ENCODE measurements around the gene MYF6.

MYF6 gene

GRCh38 chr12:80716696-80717469, 9.4 kb downstream of the MYF6 start, which contains the start of gene MYF5:
MYF5 (plus strand) TSS chr12:80716912; CDS start chr12:80717064, 152 bp downstream.
- Histone ChIP-seq H3K27ac (ENCODE audit: low read length) (no peak within 1 kb of the TSS), H3K9me3 (ENCODE audit: control insufficient read depth, low read depth, low read length) (no peaks in the 10 kb centered on the region), H3K4me1 (ENCODE audit: control insufficient read depth, low read depth, low read length) (peaks cover 32% of the 10 kb centered on the region), H3K4me3 (ENCODE audit: low read length) (no peak within 1 kb of the TSS), H3K9ac (ENCODE audit: low read length) (no peak within 1 kb of the TSS), H3K27me3 (ENCODE audit: control insufficient read depth, insufficient read depth, low read length) (peaks cover 56% of the 10 kb centered on the region), H3K36me3 (ENCODE audit: control insufficient read depth, low read depth, low read length) (no peaks in the 10 kb centered on the region)

DNA sequence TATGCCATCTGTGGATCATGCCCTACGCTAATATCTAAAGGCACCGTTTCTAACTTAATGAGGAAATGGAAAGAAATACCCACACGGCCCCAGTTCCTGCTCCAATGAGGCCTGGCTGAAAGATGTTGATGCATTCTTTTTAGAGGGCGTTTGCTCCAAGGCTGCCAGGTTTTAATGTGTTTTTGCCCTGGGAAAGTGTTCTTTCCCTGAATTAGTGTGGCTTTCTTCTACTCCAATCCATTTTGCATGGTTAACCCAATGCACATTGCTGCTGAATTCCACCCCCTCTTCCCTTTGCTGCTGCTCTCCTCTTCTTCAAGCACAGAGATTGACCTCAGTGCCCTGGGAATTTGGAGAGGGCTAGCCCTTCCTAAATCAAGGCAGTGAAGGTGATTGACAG, 10.4 kb downstream of the MYF6 start:
- no peaks in the 10 kb centered on the region for H3K36me3 ChIP-seq (ENCODE audit: control insufficient read depth, low read depth, low read length)
- no peak overlapping the region for H3K9ac ChIP-seq (ENCODE audit: low read length)
- no peaks in the 10 kb centered on the region for H3K9me3 ChIP-seq (ENCODE audit: control insufficient read depth, low read depth, low read length)
- no peak overlapping the region for H3K27ac ChIP-seq (ENCODE audit: low read length)
- H3K4me3 ChIP-seq (ENCODE audit: low read length), result no peak overlapping the region
- peaks cover 28% of the 10 kb centered on the region for H3K4me1 ChIP-seq (ENCODE audit: control insufficient read depth, low read depth, low read length)
- peaks cover 46% of the 10 kb centered on the region for H3K27me3 ChIP-seq (ENCODE audit: control insufficient read depth, insufficient read depth, low read length)

GRCh38 chr12:80720516-80720915, 13.1 kb downstream of the MYF6 start:
- Histone ChIP-seq H3K4me3 (ENCODE audit: low read length) (no peak overlapping the region), H3K36me3 (ENCODE audit: control insufficient read depth, low read depth, low read length) (no peaks in the 10 kb centered on the region), H3K9ac (ENCODE audit: low read length) (no peak overlapping the region), H3K9me3 (ENCODE audit: control insufficient read depth, low read depth, low read length) (no peaks in the 10 kb centered on the region), H3K27ac (ENCODE audit: low read length) (no peak overlapping the region), H3K4me1 (ENCODE audit: control insufficient read depth, low read depth, low read length) (peaks cover 7% of the 10 kb centered on the region), H3K27me3 (ENCODE audit: control insufficient read depth, insufficient read depth, low read length) (peaks cover 20% of the 10 kb centered on the region)

- H3K4me1 ChIP-seq (ENCODE audit: control insufficient read depth, low read depth, low read length), result no peaks in the 10 kb centered on the region
- no peaks in the 10 kb centered on the region for H3K9me3 ChIP-seq (ENCODE audit: control insufficient read depth, low read depth, low read length)
- peaks cover 12% of the 10 kb centered on the region for H3K27me3 ChIP-seq (ENCODE audit: control insufficient read depth, insufficient read depth, low read length)
- no peak overlapping the region for H3K27ac ChIP-seq (ENCODE audit: low read length)
- no peak overlapping the region for H3K9ac ChIP-seq (ENCODE audit: low read length)
- no peak overlapping the region for H3K4me3 ChIP-seq (ENCODE audit: low read length)
- H3K36me3 ChIP-seq (ENCODE audit: control insufficient read depth, low read depth, low read length), result no peaks in the 10 kb centered on the region
Observed at GRCh38 chr12:80721326-80721725, 13.9 kb downstream of the MYF6 start.

DNA sequence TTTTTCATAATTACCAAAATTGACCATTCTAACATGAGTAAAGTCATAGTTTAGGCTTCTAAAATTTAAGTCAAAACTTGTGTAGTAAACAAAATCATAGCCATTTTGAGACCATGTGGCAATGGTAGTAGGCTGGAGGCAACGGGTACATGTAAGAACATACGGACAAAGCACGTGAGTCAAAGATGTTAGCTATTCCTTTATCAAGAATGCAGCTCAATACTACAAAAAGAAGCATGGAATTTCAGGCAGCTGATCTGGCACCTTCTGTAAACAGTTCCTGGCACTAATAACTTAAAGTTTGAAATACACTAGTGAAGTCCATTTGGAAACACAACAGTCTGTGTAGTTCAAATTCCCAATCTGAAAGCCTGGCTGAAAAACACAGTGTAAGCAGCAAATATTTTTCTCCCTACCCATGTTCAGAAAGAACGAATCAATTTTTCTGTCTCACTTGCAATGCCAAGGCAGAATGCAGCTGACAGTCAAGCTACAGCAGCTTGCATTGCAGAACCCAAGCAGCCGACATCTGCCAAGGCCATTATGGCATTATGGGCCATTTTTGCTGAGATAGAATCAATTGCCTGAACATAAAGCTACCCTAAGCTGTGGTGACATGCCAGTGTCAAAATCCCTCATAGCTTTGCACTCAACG, 38.5 kb downstream of the MYF6 start:
- Histone ChIP-seq H3K27me3 (ENCODE audit: control insufficient read depth, insufficient read depth, low read length) (no peaks in the 10 kb centered on the region), H3K9ac (ENCODE audit: low read length) (no peak overlapping the region), H3K27ac (ENCODE audit: low read length) (no peak overlapping the region), H3K36me3 (ENCODE audit: control insufficient read depth, low read depth, low read length) (no peaks in the 10 kb centered on the region), H3K4me1 (ENCODE audit: control insufficient read depth, low read depth, low read length) (no peaks in the 10 kb centered on the region), H3K4me3 (ENCODE audit: low read length) (no peak overlapping the region), H3K9me3 (ENCODE audit: control insufficient read depth, low read depth, low read length) (no peaks in the 10 kb centered on the region)

GRCh38 chr12:80747800-80748199, 40.4 kb downstream of the MYF6 start:
- no peak overlapping the region for H3K4me3 ChIP-seq (ENCODE audit: low read length)
- H3K9ac ChIP-seq (ENCODE audit: low read length), result no peak overlapping the region
- no peaks in the 10 kb centered on the region for H3K27me3 ChIP-seq (ENCODE audit: control insufficient read depth, insufficient read depth, low read length)
- H3K36me3 ChIP-seq (ENCODE audit: control insufficient read depth, low read depth, low read length), result no peaks in the 10 kb centered on the region
- H3K27ac ChIP-seq (ENCODE audit: low read length), result no peak overlapping the region
- H3K9me3 ChIP-seq (ENCODE audit: control insufficient read depth, low read depth, low read length), result no peaks in the 10 kb centered on the region
- no peaks in the 10 kb centered on the region for H3K4me1 ChIP-seq (ENCODE audit: control insufficient read depth, low read depth, low read length)

DNA sequence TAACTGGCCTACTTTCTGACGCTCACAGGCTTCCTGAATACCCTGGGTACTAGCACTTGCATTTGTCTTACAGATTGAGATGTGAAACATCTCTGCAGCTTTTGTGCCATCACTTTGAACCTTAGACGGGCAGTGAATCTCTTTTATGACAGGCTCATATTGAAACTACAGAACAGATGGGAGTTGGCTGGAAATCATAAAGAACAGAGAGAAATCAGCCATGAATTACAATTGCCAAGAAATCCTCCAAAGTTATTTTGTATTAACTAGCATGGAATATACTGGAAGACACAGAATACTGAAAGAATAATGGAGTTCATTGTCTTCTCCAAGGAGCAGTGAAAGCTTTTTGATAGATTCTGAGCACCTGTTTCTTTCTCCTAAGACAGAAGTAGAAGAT, 42.0 kb downstream of the MYF6 start:
- no peaks in the 10 kb centered on the region for H3K9me3 ChIP-seq (ENCODE audit: control insufficient read depth, low read depth, low read length)
- H3K36me3 ChIP-seq (ENCODE audit: control insufficient read depth, low read depth, low read length), result no peaks in the 10 kb centered on the region
- H3K4me1 ChIP-seq (ENCODE audit: control insufficient read depth, low read depth, low read length), result no peaks in the 10 kb centered on the region
- no peak overlapping the region for H3K9ac ChIP-seq (ENCODE audit: low read length)
- H3K27me3 ChIP-seq (ENCODE audit: control insufficient read depth, insufficient read depth, low read length), result no peaks in the 10 kb centered on the region
- H3K4me3 ChIP-seq (ENCODE audit: low read length), result no peak overlapping the region
- no peak overlapping the region for H3K27ac ChIP-seq (ENCODE audit: low read length)

DNA sequence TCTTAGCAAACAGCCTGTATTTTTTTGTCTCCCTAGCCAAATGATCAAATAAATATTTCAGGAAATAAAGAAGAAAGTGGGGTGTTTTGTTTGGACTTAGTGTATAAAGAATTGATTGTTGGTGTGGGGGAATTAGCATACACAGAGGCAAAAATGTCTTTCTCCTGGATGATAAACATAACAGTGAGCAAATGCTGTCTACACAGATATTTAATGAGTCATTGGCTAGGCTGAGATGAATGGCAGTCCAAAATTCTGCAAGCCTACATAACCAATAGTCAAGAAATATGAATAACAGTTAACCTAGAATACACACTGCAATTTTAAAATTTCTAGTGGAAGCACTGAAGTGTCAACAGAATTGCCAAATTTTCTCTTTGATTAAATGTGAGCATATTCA, 45.0 kb downstream of the MYF6 start:
- H3K27me3 ChIP-seq (ENCODE audit: control insufficient read depth, insufficient read depth, low read length), result no peaks in the 10 kb centered on the region
- no peak overlapping the region for H3K9ac ChIP-seq (ENCODE audit: low read length)
- no peaks in the 10 kb centered on the region for H3K36me3 ChIP-seq (ENCODE audit: control insufficient read depth, low read depth, low read length)
- no peaks in the 10 kb centered on the region for H3K9me3 ChIP-seq (ENCODE audit: control insufficient read depth, low read depth, low read length)
- H3K4me1 ChIP-seq (ENCODE audit: control insufficient read depth, low read depth, low read length), result no peaks in the 10 kb centered on the region
- H3K27ac ChIP-seq (ENCODE audit: low read length), result no peak overlapping the region
- H3K4me3 ChIP-seq (ENCODE audit: low read length), result no peak overlapping the region

DNA sequence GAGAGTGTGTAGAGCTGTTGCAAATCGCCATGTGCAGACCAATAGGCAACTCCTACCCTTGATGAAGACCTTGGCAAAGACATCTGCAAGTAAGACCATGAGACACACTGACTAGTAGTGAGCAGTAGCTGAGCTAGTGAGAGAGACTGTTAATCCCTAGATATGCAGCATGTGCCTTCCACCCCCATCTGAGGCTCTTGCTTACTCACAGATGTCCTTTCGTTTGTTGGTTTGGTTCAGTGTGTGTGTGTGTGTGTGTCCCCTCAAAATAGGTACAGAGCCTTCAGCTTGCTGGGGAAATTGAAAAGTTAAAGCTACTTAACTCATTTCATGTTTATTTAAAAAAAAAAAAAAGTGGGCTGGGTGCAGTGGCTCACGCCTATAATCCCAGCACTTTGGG, 46.8 kb downstream of the MYF6 start:
- Histone ChIP-seq H3K36me3 (ENCODE audit: control insufficient read depth, low read depth, low read length) (no peaks in the 10 kb centered on the region), H3K4me3 (ENCODE audit: low read length) (no peak overlapping the region), H3K4me1 (ENCODE audit: control insufficient read depth, low read depth, low read length) (no peaks in the 10 kb centered on the region), H3K9me3 (ENCODE audit: control insufficient read depth, low read depth, low read length) (no peaks in the 10 kb centered on the region), H3K27me3 (ENCODE audit: control insufficient read depth, insufficient read depth, low read length) (no peaks in the 10 kb centered on the region), H3K27ac (ENCODE audit: low read length) (no peak overlapping the region), H3K9ac (ENCODE audit: low read length) (no peak overlapping the region)

- Histone ChIP-seq H3K27ac (ENCODE audit: low read length) (no peak overlapping the region), H3K9ac (ENCODE audit: low read length) (no peak overlapping the region), H3K4me3 (ENCODE audit: low read length) (no peak overlapping the region), H3K27me3 (ENCODE audit: control insufficient read depth, insufficient read depth, low read length) (no peaks in the 10 kb centered on the region), H3K4me1 (ENCODE audit: control insufficient read depth, low read depth, low read length) (peaks cover 5% of the 10 kb centered on the region), H3K36me3 (ENCODE audit: control insufficient read depth, low read depth, low read length) (no peaks in the 10 kb centered on the region), H3K9me3 (ENCODE audit: control insufficient read depth, low read depth, low read length) (no peaks in the 10 kb centered on the region)
Observed at GRCh38 chr12:80756875-80757274, 49.4 kb downstream of the MYF6 start.

Data from iPS-18a (cell line).